Natural killer cell (primary cell): Measurements from ENCODE around the gene SUSD1. TPM values are rescaled to one million over a fixed set of nuclear protein-coding genes. Genes with fewer than 3 reads are reported as not detected.

Source experiments
- ATAC-seq, 3 donors: fragments of 150-1000 bp in 2 of 3; fragments of 200-7000 bp in 1 of 3; cut with Tn5 transposase; 1 replicate in 1 of 3; 2 replicates in 2 of 3; pipeline ENCODE4 v1.10.0; 2021; ENCODE audit warnings: mild to moderate bottlenecking in 2 of 3, moderate library complexity in 2 of 3
- DNase-seq, 2 donors: peaks; one replicate each; pipeline versions ENCODE4 v3.0.0 to v3.0.0-alpha.2; 2013 to 2021; ENCODE audit warnings: mixed read lengths in 1 of 2
- H3K27ac ChIP-seq: one replicate; pipeline ENCODE4 v1.5.1; 2013; ENCODE audit warnings: mild to moderate bottlenecking, low read length
- H3K27me3 ChIP-seq: one replicate; pipeline ENCODE4 v1.6.1; 2013; ENCODE audit warnings: low read length; ENCODE audit not compliant: control insufficient read depth, insufficient read depth
- H3K36me3 ChIP-seq: one replicate; pipeline ENCODE4 v1.6.1; 2013; ENCODE audit warnings: low read length; ENCODE audit not compliant: control insufficient read depth, insufficient read depth
- H3K4me1 ChIP-seq: one replicate; pipeline ENCODE4 v1.6.1; 2013; ENCODE audit warnings: low read length; ENCODE audit not compliant: control insufficient read depth, insufficient read depth
- H3K4me3 ChIP-seq: one replicate; pipeline ENCODE4 v1.5.1; 2013; ENCODE audit warnings: low read length
- H3K9me3 ChIP-seq: one replicate; pipeline ENCODE4 v1.6.1; 2013; ENCODE audit warnings: low read length; ENCODE audit not compliant: control insufficient read depth, insufficient read depth
- H3K27ac Mint-ChIP-seq, 2 donors: one replicate each; pipeline ENCODE4 v1.8.0; 2022; ENCODE audit warnings: mild to moderate bottlenecking in 2 of 2, mixed read lengths in 2 of 2, moderate library complexity in 1 of 2
- H3K27me3 Mint-ChIP-seq, 2 donors: one replicate each; pipeline ENCODE4 v1.8.0; 2022; ENCODE audit warnings: low read depth in 2 of 2, mixed read lengths in 2 of 2
- H3K36me3 Mint-ChIP-seq: one replicate; pipeline ENCODE4 v1.8.0; 2022; ENCODE audit warnings: mixed read lengths
- H3K4me1 Mint-ChIP-seq, 2 donors: one replicate each; pipeline ENCODE4 v1.8.0; 2022; ENCODE audit warnings: mixed read lengths in 2 of 2
- H3K4me3 Mint-ChIP-seq: one replicate; pipeline ENCODE4 v1.8.0; 2022; ENCODE audit warnings: mild to moderate bottlenecking, moderate library complexity, mixed read lengths
- H3K9me3 Mint-ChIP-seq, 2 donors: one replicate each; pipeline ENCODE4 v1.8.0; 2022; ENCODE audit warnings: mixed read lengths in 2 of 2
- WGBS: methylation state at CpG from one replicate; pipeline ENCODE4 v1.1.7; 2013; ENCODE audit warnings: missing lambda C conversion rate; ENCODE audit not compliant: insufficient coverage; 5-methylcytosine and 5-hydroxymethylcytosine counted together
- intact Hi-C: fragments of 100-400 bp; cut with micrococcal nuclease; formaldehyde crosslinking; loops from one replicate; pipeline ENCODE4 v1.14.2; 2022
- total RNA-seq, 4 donors: library from RNA; stranded (reverse); fragments of 120-200 nt in 1 of 4; gene quantifications; one replicate each; pipeline versions ENCODE4 v1.2.3 to v1.2.4, GENCODE V29; 2013 to 2022
- TF ChIP-seq, protein P1 (sequence below): fragments of 200-600 bp; IDR thresholded peaks from one replicate; pipeline ENCODE4 v1.8.0; 2022; ENCODE audit warnings: antibody characterized with exemption

Gene SUSD1
- total RNA-seq, 3 donors from 2014 or later (not counting 1 experiment from before 2014, with no cell fraction given): 74.1 to 97.4 (median 86.9) TPM

DNA sequence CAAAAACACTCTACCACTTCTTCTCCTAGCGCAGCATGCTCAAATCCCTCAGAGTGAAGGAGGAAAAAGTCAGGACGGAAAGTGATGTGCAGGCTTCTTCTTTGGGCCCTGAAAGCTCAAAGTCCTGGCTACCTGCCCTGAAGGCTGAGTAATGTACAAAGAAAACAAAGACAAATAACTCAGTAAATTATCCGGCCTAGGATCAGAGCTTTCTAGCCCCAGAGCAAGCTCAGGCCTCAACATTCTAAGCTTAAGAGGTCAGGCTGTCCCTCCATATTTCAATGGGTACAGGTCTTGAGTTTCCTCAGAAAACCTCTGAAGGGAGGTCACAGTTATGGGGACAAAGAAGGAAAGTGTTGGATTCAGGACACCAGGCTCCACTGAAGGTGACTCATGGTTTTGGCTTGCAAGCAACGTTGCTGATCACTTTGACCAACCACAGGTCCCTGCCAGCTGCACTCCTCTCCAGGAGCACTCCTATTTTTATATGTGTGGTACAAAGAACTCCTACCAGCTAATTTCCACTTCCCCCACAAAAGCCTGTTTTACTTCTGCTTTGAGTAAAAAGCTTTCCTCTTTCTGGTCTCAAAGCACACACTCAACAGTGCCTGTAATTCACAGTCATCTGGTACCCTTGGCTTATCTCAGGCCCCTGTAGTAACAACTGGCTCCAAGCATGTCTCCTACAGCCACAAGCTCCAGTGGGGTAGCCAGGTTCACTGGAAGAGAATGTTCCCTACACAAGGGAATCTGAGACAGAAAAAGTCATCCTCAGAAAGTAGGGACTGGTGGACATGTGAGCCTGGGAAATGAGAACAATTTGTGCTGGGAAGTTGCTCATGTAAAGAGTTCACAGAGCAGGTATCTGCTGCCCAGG, 162.8 kb downstream of the SUSD1 start:
- Mint-ChIP-seq H3K4me3 (no peak overlapping the region), H3K9me3 (no peaks in the 10 kb centered on the region), H3K27me3 (no peaks in the 10 kb centered on the region), H3K4me1 (no peaks in the 10 kb centered on the region), H3K27ac (no peak overlapping the region), H3K36me3 (no peaks in the 10 kb centered on the region)
- intact Hi-C loops: no loop called here
- TF ChIP-seq, protein P1, sequence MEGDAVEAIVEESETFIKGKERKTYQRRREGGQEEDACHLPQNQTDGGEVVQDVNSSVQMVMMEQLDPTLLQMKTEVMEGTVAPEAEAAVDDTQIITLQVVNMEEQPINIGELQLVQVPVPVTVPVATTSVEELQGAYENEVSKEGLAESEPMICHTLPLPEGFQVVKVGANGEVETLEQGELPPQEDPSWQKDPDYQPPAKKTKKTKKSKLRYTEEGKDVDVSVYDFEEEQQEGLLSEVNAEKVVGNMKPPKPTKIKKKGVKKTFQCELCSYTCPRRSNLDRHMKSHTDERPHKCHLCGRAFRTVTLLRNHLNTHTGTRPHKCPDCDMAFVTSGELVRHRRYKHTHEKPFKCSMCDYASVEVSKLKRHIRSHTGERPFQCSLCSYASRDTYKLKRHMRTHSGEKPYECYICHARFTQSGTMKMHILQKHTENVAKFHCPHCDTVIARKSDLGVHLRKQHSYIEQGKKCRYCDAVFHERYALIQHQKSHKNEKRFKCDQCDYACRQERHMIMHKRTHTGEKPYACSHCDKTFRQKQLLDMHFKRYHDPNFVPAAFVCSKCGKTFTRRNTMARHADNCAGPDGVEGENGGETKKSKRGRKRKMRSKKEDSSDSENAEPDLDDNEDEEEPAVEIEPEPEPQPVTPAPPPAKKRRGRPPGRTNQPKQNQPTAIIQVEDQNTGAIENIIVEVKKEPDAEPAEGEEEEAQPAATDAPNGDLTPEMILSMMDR: no peak
- WGBS: 68% methylated on average over 4 of the region's 4 CpGs
- DNase-seq (no peak), ATAC-seq (no peak)
- Histone ChIP-seq H3K27me3 (no peaks in the 10 kb centered on the region), H3K4me3 (no peak overlapping the region), H3K4me1 (peaks cover 11% of the 10 kb centered on the region), H3K27ac (no peak overlapping the region), H3K36me3 (no peaks in the 10 kb centered on the region), H3K9me3 (no peaks in the 10 kb centered on the region)

GRCh38 chr9:112011051-112011620, 164.0 kb downstream of the SUSD1 start:
- Histone ChIP-seq H3K27ac (no peak overlapping the region), H3K36me3 (no peaks in the 10 kb centered on the region), H3K27me3 (no peaks in the 10 kb centered on the region), H3K4me1 (peaks cover 11% of the 10 kb centered on the region), H3K9me3 (no peaks in the 10 kb centered on the region), H3K4me3 (no peak overlapping the region)
- TF ChIP-seq, protein P1: no peak
- no peaks in the 10 kb centered on the region for H3K36me3 Mint-ChIP-seq
- no peaks in the 10 kb centered on the region for H3K4me1 Mint-ChIP-seq
- no peak for DNase-seq
- WGBS: 96% methylated on average over 2 of the region's 3 CpGs
- H3K27me3 Mint-ChIP-seq: no peaks in the 10 kb centered on the region
- intact Hi-C loops: no loop called here
- ATAC-seq: no peak
- no peak overlapping the region for H3K27ac Mint-ChIP-seq
- no peaks in the 10 kb centered on the region for H3K9me3 Mint-ChIP-seq
- H3K4me3 Mint-ChIP-seq: no peak overlapping the region

- peaks cover 17% of the 10 kb centered on the region for H3K4me1 ChIP-seq
- H3K27me3 Mint-ChIP-seq: no peaks in the 10 kb centered on the region
Measured at GRCh38 chr9:112010537-112010936, 164.6 kb downstream of the SUSD1 start.

More at GRCh38 chr9:112010537-112010936, 164.6 kb downstream of the SUSD1 start:
- no peaks in the 10 kb centered on the region for H3K9me3 Mint-ChIP-seq
- H3K4me1 Mint-ChIP-seq: no peaks in the 10 kb centered on the region
- Histone ChIP-seq H3K36me3 (no peaks in the 10 kb centered on the region), H3K27ac (no peak overlapping the region), H3K27me3 (no peaks in the 10 kb centered on the region), H3K4me3 (no peak overlapping the region), H3K9me3 (no peaks in the 10 kb centered on the region)
- ATAC-seq (no peak), DNase-seq (no peak)
- H3K36me3 Mint-ChIP-seq: no peaks in the 10 kb centered on the region
- H3K4me3 Mint-ChIP-seq: no peak overlapping the region
- intact Hi-C loops: no loop called here
- no peak overlapping the region for H3K27ac Mint-ChIP-seq
- TF ChIP-seq, protein P1: no peak
